Measurements from ENCODE around the gene PTF1A.

DNA sequence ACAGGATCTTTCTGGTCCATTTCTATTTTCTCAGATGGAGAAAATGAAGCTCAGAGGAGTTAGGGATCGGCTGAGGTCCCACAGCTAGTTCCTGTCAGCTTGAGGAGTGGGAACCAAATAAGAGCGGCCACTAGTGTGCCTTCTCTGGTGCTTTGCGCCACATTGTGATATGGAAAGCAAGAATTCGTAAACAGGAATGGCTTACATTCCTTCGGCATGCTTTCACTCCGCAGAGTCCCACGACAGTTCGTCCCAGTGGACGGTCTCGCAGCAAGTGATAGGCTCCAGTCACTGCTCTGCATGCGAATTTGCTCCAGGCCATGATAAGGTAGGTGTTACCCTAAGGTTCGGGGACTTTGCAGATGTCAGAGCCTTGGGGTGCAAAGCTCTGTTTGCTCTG is 41.5 kb upstream of the PTF1A start:
- TF ChIP-seq, protein P1, sequence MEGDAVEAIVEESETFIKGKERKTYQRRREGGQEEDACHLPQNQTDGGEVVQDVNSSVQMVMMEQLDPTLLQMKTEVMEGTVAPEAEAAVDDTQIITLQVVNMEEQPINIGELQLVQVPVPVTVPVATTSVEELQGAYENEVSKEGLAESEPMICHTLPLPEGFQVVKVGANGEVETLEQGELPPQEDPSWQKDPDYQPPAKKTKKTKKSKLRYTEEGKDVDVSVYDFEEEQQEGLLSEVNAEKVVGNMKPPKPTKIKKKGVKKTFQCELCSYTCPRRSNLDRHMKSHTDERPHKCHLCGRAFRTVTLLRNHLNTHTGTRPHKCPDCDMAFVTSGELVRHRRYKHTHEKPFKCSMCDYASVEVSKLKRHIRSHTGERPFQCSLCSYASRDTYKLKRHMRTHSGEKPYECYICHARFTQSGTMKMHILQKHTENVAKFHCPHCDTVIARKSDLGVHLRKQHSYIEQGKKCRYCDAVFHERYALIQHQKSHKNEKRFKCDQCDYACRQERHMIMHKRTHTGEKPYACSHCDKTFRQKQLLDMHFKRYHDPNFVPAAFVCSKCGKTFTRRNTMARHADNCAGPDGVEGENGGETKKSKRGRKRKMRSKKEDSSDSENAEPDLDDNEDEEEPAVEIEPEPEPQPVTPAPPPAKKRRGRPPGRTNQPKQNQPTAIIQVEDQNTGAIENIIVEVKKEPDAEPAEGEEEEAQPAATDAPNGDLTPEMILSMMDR (IDR thresholded peaks at IDR 0.05; ENCODE audit: insufficient read depth, low read depth, low read length): no peak
- TF ChIP-seq EZH2 (IDR thresholded peaks at IDR 0.05; ENCODE audit: insufficient read depth, low read length): no peak
